Choroid plexus epithelial cell (primary cell): ENCODE results near the gene SLC2A8.

Experiments used
- DNase-seq: peaks from one replicate; pipeline ENCODE4 v3.0.0-alpha.2; 2010; ENCODE audit warnings: low read depth
- H3K4me3 ChIP-seq: 2 replicates; pipeline ENCODE4 v1.5.1; 2011; ENCODE audit warnings: low read depth, mild to moderate bottlenecking, control low read depth, low read length, moderate library complexity
- TF ChIP-seq, protein P1 (sequence below): conservative IDR thresholded peaks from 2 replicates; pipeline ENCODE4 v1.5.1; 2011; ENCODE audit warnings: low read depth, mild to moderate bottlenecking, control low read depth, inconsistent platforms, low read length, moderate library complexity

The SLC2A8 gene

GRCh38 chr9:127402401-127403090 lies 5.6 kb downstream of the SLC2A8 start:
- H3K4me3 ChIP-seq = no peak overlapping the region
- DNase-seq = no peak
- TF ChIP-seq, protein P1, sequence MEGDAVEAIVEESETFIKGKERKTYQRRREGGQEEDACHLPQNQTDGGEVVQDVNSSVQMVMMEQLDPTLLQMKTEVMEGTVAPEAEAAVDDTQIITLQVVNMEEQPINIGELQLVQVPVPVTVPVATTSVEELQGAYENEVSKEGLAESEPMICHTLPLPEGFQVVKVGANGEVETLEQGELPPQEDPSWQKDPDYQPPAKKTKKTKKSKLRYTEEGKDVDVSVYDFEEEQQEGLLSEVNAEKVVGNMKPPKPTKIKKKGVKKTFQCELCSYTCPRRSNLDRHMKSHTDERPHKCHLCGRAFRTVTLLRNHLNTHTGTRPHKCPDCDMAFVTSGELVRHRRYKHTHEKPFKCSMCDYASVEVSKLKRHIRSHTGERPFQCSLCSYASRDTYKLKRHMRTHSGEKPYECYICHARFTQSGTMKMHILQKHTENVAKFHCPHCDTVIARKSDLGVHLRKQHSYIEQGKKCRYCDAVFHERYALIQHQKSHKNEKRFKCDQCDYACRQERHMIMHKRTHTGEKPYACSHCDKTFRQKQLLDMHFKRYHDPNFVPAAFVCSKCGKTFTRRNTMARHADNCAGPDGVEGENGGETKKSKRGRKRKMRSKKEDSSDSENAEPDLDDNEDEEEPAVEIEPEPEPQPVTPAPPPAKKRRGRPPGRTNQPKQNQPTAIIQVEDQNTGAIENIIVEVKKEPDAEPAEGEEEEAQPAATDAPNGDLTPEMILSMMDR = no peak

DNA sequence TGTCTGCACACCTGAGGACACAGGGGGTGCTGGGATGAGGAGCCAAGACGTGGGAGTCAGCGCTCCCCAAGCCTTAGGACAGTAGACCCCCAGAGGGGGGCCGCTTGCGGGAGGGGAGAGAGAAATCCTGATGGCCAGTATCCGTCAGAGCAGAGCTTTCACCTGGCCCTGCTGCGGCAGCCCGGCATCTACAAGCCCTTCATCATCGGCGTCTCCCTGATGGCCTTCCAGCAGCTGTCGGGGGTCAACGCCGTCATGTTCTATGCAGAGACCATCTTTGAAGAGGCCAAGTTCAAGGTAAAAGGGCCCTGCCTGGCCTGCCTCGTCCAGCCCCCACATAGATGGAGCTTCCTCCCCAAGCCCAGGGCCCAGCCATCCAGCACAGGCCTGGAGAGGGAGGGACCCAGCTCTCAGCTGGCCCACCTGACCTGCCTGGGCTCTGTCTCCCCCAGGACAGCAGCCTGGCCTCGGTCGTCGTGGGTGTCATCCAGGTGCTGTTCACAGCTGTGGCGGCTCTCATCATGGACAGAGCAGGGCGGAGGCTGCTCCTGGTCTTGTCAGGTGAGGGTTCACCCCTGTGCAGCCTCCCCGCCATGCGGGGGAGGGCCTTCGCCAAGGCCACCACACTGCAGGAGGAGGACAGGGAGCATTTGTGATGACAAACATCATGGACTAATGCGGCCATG lies 6.7 kb downstream of the SLC2A8 start:
- no peak for DNase-seq
- TF ChIP-seq, protein P1 = no peak
- no peak overlapping the region for H3K4me3 ChIP-seq

- no peak overlapping the region for H3K4me3 ChIP-seq
- TF ChIP-seq, protein P1 = no peak
- no peak for DNase-seq
These were observed 7.7 kb downstream of the SLC2A8 start for GRCh38 chr9:127404631-127405030.

DNA sequence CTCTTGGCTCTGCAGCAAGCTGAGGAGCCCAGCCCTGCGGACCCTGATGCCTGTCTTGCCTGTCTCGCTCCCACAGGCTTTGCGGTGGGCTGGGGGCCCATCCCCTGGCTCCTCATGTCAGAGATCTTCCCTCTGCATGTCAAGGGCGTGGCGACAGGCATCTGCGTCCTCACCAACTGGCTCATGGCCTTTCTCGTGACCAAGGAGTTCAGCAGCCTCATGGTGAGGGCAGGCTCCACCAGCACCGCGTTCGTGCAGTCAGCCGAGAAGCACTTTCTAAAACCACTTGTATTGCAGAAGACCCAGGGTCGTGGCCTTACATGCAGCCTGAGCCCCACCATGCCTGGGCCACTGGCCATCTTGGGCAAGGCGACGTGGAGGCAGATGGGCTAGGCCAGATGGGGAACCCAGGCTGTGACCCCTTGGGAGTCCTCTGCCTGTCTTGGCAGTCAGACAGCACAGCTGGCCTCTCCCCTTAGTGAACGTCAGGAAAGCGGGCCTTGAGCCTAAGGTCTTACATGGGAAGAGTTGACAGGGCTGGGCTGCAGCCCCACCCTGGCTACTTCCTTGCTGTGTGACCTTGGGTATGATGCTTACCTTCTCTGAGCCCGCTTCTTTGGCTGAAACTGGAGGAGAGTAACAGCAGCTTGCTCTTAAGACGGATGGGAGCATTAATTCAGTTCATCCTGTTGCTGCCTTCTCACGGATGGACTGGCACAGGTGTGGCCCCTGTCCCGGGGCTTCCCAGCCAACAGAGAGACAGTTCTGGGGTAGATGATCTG lies 8.6 kb downstream of the SLC2A8 start:
- TF ChIP-seq, protein P1 = no peak
- no peak overlapping the region for H3K4me3 ChIP-seq
- DNase-seq = no peak

DNA sequence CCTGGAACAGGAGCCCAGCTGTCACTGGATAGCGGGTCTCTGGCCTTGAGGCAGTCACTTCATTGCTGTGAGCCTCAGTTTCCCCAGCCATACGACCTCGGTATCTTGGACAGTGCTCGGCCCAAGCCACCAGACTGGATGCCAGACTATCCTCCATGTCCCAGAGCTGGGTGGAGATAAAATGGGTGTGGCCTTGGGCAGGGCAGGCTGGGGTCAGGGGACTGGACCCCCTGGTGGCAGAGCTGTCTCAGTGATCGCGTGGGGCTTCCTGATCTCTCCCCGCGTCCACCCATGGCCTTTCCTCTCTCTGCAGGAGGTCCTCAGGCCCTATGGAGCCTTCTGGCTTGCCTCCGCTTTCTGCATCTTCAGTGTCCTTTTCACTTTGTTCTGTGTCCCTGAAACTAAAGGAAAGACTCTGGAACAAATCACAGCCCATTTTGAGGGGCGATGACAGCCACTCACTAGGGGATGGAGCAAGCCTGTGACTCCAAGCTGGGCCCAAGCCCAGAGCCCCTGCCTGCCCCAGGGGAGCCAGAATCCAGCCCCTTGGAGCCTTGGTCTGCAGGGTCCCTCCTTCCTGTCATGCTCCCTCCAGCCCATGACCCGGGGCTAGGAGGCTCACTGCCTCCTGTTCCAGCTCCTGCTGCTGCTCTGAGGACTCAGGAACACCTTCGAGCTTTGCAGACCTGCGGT lies 10.0 kb downstream of the SLC2A8 start:
- no peak overlapping the region for H3K4me3 ChIP-seq
- TF ChIP-seq, protein P1 = no peak
- DNase-seq = no peak

- DNase-seq = no peak
- TF ChIP-seq, protein P1 = no peak
- H3K4me3 ChIP-seq = no peak overlapping the region
These were observed 10.5 kb downstream of the SLC2A8 start for GRCh38 chr9:127407492-127407843.
